Fibroblast of lung (primary cell): ENCODE measurements around the gene SURF4. TPM values are rescaled to one million over a fixed set of nuclear protein-coding genes. Genes with fewer than 3 reads are reported as not detected.

ENCODE experiments used
- DNase-seq, 2 donors: peaks; one replicate each; pipeline versions ENCODE4 v3.0.0 to v3.0.0-alpha.2; 2010; ENCODE audit warnings: low read depth in 2 of 2
- H2AFZ ChIP-seq: 2 replicates; pipeline ENCODE4 v1.5.1; 2012; ENCODE audit warnings: low read length, control low read depth, inconsistent platforms
- H3K27ac ChIP-seq: 2 replicates; pipeline ENCODE4 v1.5.1; 2011; ENCODE audit warnings: low read length, control low read depth; ENCODE audit not compliant: insufficient read depth
- H3K27me3 ChIP-seq: 2 replicates; pipeline ENCODE4 v1.5.1; 2011; ENCODE audit warnings: mild to moderate bottlenecking, low read length; ENCODE audit not compliant: control insufficient read depth, insufficient read depth
- H3K36me3 ChIP-seq: 2 replicates; pipeline ENCODE4 v1.5.1; 2011; ENCODE audit warnings: low read length; ENCODE audit not compliant: control insufficient read depth, insufficient read depth
- H3K4me1 ChIP-seq: 2 replicates; pipeline ENCODE4 v1.5.1; 2011; ENCODE audit warnings: low read length; ENCODE audit not compliant: control insufficient read depth, insufficient read depth; ENCODE audit errors: extremely low read depth
- H3K4me2 ChIP-seq: 2 replicates; pipeline ENCODE4 v1.5.1; 2011; ENCODE audit warnings: low read length, control low read depth; ENCODE audit not compliant: insufficient read depth; ENCODE audit errors: extremely low read depth
- H3K4me3 ChIP-seq, 4 experiments: fragments of 200-600 bp in 1 of 4; sonication (generic) in 1 of 4; replicated peaks in 1 of 4; 2 replicates each; pipeline ENCODE4 v1.5.1; 2011 to 2016; ENCODE audit warnings: low read length in 4 of 4, low read depth in 3 of 4, mild to moderate bottlenecking in 3 of 4, control low read depth in 2 of 4, inconsistent platforms in 1 of 4, mixed read lengths in 1 of 4; ENCODE audit not compliant: insufficient read depth in 1 of 4; ENCODE audit errors: control extremely low read depth in 1 of 4
- H3K79me2 ChIP-seq: 2 replicates; pipeline ENCODE4 v1.5.1; 2012; ENCODE audit warnings: mild to moderate bottlenecking, low read length, inconsistent platforms; ENCODE audit not compliant: control insufficient read depth, insufficient read depth
- H3K9ac ChIP-seq: 2 replicates; pipeline ENCODE4 v1.5.1; 2011; ENCODE audit warnings: mild to moderate bottlenecking, low read length, control low read depth; ENCODE audit not compliant: insufficient read depth
- H3K9me3 ChIP-seq: 2 replicates; pipeline ENCODE4 v1.5.1; 2012; ENCODE audit warnings: low read depth, low read length; ENCODE audit not compliant: control insufficient read depth, insufficient read depth
- H4K20me1 ChIP-seq: 2 replicates; pipeline ENCODE4 v1.5.1; 2011; ENCODE audit warnings: low read length; ENCODE audit not compliant: control insufficient read depth, insufficient read depth; ENCODE audit errors: extremely low read depth
- EZH2 ChIP-seq: IDR thresholded peaks from 2 replicates; pipeline ENCODE4 v1.5.1; 2012; ENCODE audit warnings: low read length, control low read depth, mild to moderate bottlenecking; ENCODE audit errors: missing control alignments
- polyA plus RNA-seq, 2 donors: library from polyadenylated mRNA; depleted of rRNA in 1 of 2; stranded (reverse) in 1 of 2; unstranded in 1 of 2; fragments of >200 nt; gene quantifications; 2 replicates each; pipeline ENCODE4 v1.2.1, GENCODE V29; 2011 to 2012; ENCODE audit warnings: missing spikeins in 1 of 2
- total RNA-seq: library from RNA; depleted of rRNA; stranded (reverse); fragments of >200 nt; gene quantifications from 2 replicates; pipeline ENCODE4 v1.2.1, GENCODE V29; 2014
- TF ChIP-seq, protein P1 (sequence below), 2 donors: IDR thresholded peaks in 1 of 2; conservative IDR thresholded peaks in 1 of 2; 1 replicate in 1 of 2; 2 replicates in 1 of 2; pipeline ENCODE4 v1.5.1; 2011 to 2012; ENCODE audit warnings: low read length in 2 of 2, control low read depth in 1 of 2, inconsistent platforms in 1 of 2, low read depth in 1 of 2, mild to moderate bottlenecking in 1 of 2

Gene SURF4
- total and polyA plus RNA-seq, 2 donors (not counting 1 experiment from before 2014, with no cell fraction given) = 338 to 358 TPM

DNA sequence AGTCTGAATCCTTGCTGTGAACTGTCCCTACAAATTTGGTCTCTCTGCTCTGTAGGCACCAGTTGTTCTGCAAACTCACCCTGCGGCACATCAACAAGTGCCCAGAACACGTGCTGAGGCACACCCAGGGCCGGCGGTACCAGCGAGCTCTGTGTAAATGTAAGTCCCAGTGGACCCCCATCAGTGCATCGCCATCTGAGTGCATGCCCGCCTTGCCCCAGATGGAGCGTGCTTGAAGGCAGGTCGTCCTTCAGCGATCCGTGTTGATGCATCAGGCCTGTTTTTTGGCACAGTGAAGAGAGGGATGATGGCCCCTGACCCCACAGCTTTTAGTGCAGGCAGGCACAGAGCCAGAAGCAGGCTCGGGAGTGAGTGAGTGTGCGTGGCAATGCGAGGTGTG, 18.2 kb downstream of the SURF4 start:
- Histone ChIP-seq H3K9me3 (no peaks in the 10 kb centered on the region), H3K36me3 (peaks cover 25% of the 10 kb centered on the region), H3K9ac (no peak overlapping the region), H3K79me2 (peaks cover 12% of the 10 kb centered on the region), H3K4me2 (peak overlapping the region; percentile 88), H3K4me3 (peak overlapping the region in 2 of 4 experiments; percentile 60 to 70), H3K27me3 (no peaks in the 10 kb centered on the region), H3K27ac (no peak overlapping the region), H4K20me1 (no peaks in the 10 kb centered on the region), H2AFZ (no peak overlapping the region), H3K4me1 (peaks cover 4% of the 10 kb centered on the region)
- no peak for TF ChIP-seq EZH2
- TF ChIP-seq, protein P1, sequence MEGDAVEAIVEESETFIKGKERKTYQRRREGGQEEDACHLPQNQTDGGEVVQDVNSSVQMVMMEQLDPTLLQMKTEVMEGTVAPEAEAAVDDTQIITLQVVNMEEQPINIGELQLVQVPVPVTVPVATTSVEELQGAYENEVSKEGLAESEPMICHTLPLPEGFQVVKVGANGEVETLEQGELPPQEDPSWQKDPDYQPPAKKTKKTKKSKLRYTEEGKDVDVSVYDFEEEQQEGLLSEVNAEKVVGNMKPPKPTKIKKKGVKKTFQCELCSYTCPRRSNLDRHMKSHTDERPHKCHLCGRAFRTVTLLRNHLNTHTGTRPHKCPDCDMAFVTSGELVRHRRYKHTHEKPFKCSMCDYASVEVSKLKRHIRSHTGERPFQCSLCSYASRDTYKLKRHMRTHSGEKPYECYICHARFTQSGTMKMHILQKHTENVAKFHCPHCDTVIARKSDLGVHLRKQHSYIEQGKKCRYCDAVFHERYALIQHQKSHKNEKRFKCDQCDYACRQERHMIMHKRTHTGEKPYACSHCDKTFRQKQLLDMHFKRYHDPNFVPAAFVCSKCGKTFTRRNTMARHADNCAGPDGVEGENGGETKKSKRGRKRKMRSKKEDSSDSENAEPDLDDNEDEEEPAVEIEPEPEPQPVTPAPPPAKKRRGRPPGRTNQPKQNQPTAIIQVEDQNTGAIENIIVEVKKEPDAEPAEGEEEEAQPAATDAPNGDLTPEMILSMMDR (conservative IDR thresholded peaks at IDR 0.05 in 1 of 2, IDR thresholded peaks at IDR 0.05 in 1 of 2; ENCODE audit: low read depth in 1 of 2, low read length in 2 of 2) = no peak
- DNase-seq = no peak

DNA sequence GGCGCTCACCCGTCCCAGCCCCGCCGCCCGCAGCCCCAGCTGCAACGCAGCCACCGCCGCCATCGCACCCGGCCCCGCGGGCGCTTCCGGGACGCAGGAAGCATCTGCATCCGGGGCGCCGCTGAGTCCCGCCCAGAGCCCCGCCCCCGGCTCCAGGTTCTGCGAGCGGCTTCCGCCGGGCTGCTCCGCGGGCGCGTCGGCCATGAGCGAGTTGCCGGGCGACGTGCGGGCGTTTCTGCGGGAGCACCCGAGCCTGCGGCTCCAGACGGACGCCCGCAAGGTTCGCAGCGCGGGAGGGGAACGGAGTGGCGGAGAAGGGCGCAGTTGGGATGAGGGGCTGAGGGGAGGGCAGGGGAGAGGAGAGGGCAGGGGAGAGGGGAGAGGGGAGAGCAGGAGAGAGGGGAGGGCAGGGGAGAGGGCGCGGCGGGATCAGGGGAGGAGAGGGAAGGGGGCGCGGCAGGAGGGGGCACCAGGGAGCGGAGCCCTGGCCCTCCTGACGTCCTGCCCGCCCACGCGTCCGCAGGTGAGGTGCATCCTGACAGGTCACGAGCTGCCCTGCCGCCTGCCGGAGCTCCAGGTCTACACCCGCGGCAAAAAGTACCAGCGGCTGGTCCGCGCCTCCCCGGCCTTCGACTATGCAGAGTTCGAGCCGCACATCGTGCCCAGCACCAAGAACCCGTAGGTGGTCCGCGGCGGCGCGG, 19.3 kb downstream of the SURF4 start, which contains the start of the genes SURF1 and SURF2:
TSS of gene SURF1 (minus strand) at position 97 of the 701 bp plus-strand sequence. CDS start at position 63, 34 bp downstream.
TSS of gene SURF2 (plus strand) at position 160 of the 701 bp plus-strand sequence. CDS start at position 203, 43 bp downstream.
- Histone ChIP-seq H3K79me2 (peaks cover 6% of the 10 kb centered on the region), H4K20me1 (no peaks in the 10 kb centered on the region), H3K4me2 (peak within 1 kb of the TSS; percentile 88), H3K4me1 (peaks cover 4% of the 10 kb centered on the region), H3K27me3 (no peaks in the 10 kb centered on the region), H3K4me3 (peak within 1 kb of the TSS; percentile 70 to 81 (median 76)), H3K36me3 (peaks cover 24% of the 10 kb centered on the region), H2AFZ (no peak within 1 kb of the TSS), H3K9me3 (no peaks in the 10 kb centered on the region), H3K9ac (peak within 1 kb of the TSS; percentile 64), H3K27ac (peak within 1 kb of the TSS; percentile 54)
- TF ChIP-seq, protein P1 (conservative IDR thresholded peaks at IDR 0.05 in 1 of 2, IDR thresholded peaks at IDR 0.05 in 1 of 2; ENCODE audit: low read depth in 1 of 2, low read length in 2 of 2) = no peak
- TF ChIP-seq EZH2 = no peak
- peak; percentile 69 to 74 for DNase-seq

DNA sequence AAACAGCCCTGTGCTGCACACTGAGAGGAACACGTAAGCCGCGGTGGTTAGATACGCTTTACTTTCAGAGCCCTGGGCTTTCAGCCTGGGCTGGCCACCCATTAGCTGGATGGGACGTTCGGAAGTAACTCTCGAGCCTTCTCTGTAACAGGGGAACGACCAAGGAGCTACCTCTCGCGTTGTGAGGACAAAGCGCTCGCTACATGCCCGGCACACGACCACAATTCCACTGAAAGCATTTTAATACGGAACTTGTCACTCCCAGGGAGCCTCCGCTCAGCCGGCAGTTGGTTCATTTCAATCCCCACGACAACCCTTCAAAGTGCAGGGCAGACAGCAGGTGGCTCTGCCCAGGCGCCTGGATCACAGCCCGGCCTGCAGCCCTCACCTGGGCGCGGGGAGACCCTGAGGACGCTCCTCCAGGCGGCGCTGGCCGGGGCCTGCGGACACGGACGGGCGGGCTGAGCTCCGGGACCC, 19.9 kb downstream of the SURF4 start:
- H3K79me2 ChIP-seq = peaks cover 6% of the 10 kb centered on the region
- no peak for DNase-seq
- H3K27ac ChIP-seq = peak overlapping the region; percentile 54
- peak overlapping the region; percentile 77 for H3K4me2 ChIP-seq
- no peak overlapping the region for H2AFZ ChIP-seq
- H3K4me3 ChIP-seq = peak overlapping the region; percentile 70 to 81 (median 76)
- H3K27me3 ChIP-seq = no peaks in the 10 kb centered on the region
- H3K36me3 ChIP-seq = peaks cover 22% of the 10 kb centered on the region
- TF ChIP-seq, protein P1 (conservative IDR thresholded peaks at IDR 0.05 in 1 of 2, IDR thresholded peaks at IDR 0.05 in 1 of 2; ENCODE audit: low read depth in 1 of 2, low read length in 2 of 2) = no peak
- TF ChIP-seq EZH2 = no peak
- no peaks in the 10 kb centered on the region for H4K20me1 ChIP-seq
- H3K4me1 ChIP-seq = peaks cover 4% of the 10 kb centered on the region
- H3K9ac ChIP-seq = peak overlapping the region; percentile 64
- no peaks in the 10 kb centered on the region for H3K9me3 ChIP-seq
